Measurements from ENCODE around the gene KANSL3. TPM values are rescaled to one million over a fixed set of nuclear protein-coding genes. Genes with fewer than 3 reads are reported as not detected.

The KANSL3 gene
- total and polyA plus RNA-seq, 2 donors (not counting 1 experiment from before 2014, with no cell fraction given), result 22.2 to 56.9 TPM

- Histone ChIP-seq H3K4me1 (ENCODE audit: control insufficient read depth in 2 of 2, insufficient read depth in 2 of 2, low read length in 2 of 2) (no peaks in the 10 kb centered on the region), H3K27me3 (replicated peaks in 1 of 4; ENCODE audit: control extremely low read depth in 1 of 4, control insufficient read depth in 3 of 4, insufficient read depth in 4 of 4, low read length in 3 of 4) (no peaks in the 10 kb centered on the region), H3K9me3 (ENCODE audit: control extremely low read depth in 1 of 3, control insufficient read depth in 2 of 3, insufficient read depth in 1 of 3, low read length in 2 of 3) (no peaks in the 10 kb centered on the region), H3K27ac (ENCODE audit: low read length in 2 of 2) (no peak overlapping the region), H3K4me2 (replicated peaks; ENCODE audit: low read depth, low read length, poor library complexity, severe bottlenecking) (no peak overlapping the region), H3K36me3 (replicated peaks in 1 of 2; ENCODE audit: control extremely low read depth in 1 of 2, control insufficient read depth in 1 of 2, extremely low read depth in 1 of 2, insufficient read depth in 2 of 2, low read length in 1 of 2) (peaks cover 27 to 58% of the 10 kb centered on the region in 2 experiments), H2AFZ (ENCODE audit: insufficient read depth, low read depth, low read length, poor library complexity, severe bottlenecking) (no peak overlapping the region), H3K4me3 (ENCODE audit: control extremely low read depth in 1 of 5, extremely low read depth in 1 of 5, insufficient read depth in 1 of 5, low read depth in 2 of 5, low read length in 4 of 5) (no peak overlapping the region), H4K20me1 (ENCODE audit: control insufficient read depth, insufficient read depth, low read length, poor library complexity, severe bottlenecking) (no peaks in the 10 kb centered on the region), H3K79me2 (ENCODE audit: control insufficient read depth, insufficient read depth, low read length) (no peaks in the 10 kb centered on the region), H3K9ac (ENCODE audit: low read length) (no peak overlapping the region)
- no CpG with 5 or more reads among the region's 1 CpG for WGBS (ENCODE audit: insufficient coverage)
- intact Hi-C loops (cut with micrococcal nuclease), result no loop called here
- TF ChIP-seq CTCF (IDR thresholded peaks at IDR 0.05) (no peak), EZH2 (IDR thresholded peaks at IDR 0.05; ENCODE audit: borderline replicate concordance, insufficient read depth, low read depth, low read length, poor library complexity, severe bottlenecking) (no peak)
- DNase-seq (no peak), ATAC-seq (ENCODE audit: low read depth) (no peak)
- Mint-ChIP-seq H3K9me3 (ENCODE audit: insufficient read depth) (no peaks in the 10 kb centered on the region), H3K4me1 (no peaks in the 10 kb centered on the region), H3K27me3 (no peaks in the 10 kb centered on the region), H3K4me3 (no peak overlapping the region), H3K27ac (no peak overlapping the region)
- ChIA-PET POLR2A (no interaction called here), CTCF (no interaction called here)
These were observed 22.0 kb downstream of the KANSL3 start for GRCh38 chr2:96616128-96616527.

GRCh38 chr2:96608469-96609455, 29.4 kb downstream of the KANSL3 start:
- H3K36me3 ChIP-seq (replicated peaks in 1 of 2; ENCODE audit: control extremely low read depth in 1 of 2, control insufficient read depth in 1 of 2, extremely low read depth in 1 of 2, insufficient read depth in 2 of 2, low read length in 1 of 2), result peaks cover 10 to 96% of the 10 kb centered on the region in 2 experiments
- TF ChIP-seq EZH2 (IDR thresholded peaks at IDR 0.05; ENCODE audit: borderline replicate concordance, insufficient read depth, low read depth, low read length, poor library complexity, severe bottlenecking), result no peak
- no peak for TF ChIP-seq CTCF (IDR thresholded peaks at IDR 0.05)
- Mint-ChIP-seq H3K4me3 (no peak overlapping the region), H3K4me1 (no peaks in the 10 kb centered on the region), H3K9me3 (ENCODE audit: insufficient read depth) (no peaks in the 10 kb centered on the region), H3K27ac (no peak overlapping the region), H3K27me3 (no peaks in the 10 kb centered on the region)
- WGBS (ENCODE audit: insufficient coverage), result 96% methylated on average over 12 of the region's 13 CpGs
- H3K27ac ChIP-seq (ENCODE audit: low read length in 2 of 2), result no peak overlapping the region
- no peak for DNase-seq
- ATAC-seq (ENCODE audit: low read depth), result no peak
- H3K4me3 ChIP-seq (ENCODE audit: control extremely low read depth in 1 of 5, extremely low read depth in 1 of 5, insufficient read depth in 1 of 5, low read depth in 2 of 5, low read length in 4 of 5), result no peak overlapping the region
- ChIA-PET POLR2A (interaction anchor here (0.7 kb wide), 1 partner anchor 29 kb away, joined by 14 read pairs; no protein-coding TSS in a partner anchor), CTCF (no interaction called here)
- H4K20me1 ChIP-seq (ENCODE audit: control insufficient read depth, insufficient read depth, low read length, poor library complexity, severe bottlenecking), result no peaks in the 10 kb centered on the region
- H3K9ac ChIP-seq (ENCODE audit: low read length), result no peak overlapping the region
- no peaks in the 10 kb centered on the region for H3K4me1 ChIP-seq (ENCODE audit: control insufficient read depth in 2 of 2, insufficient read depth in 2 of 2, low read length in 2 of 2)
- H3K79me2 ChIP-seq (ENCODE audit: control insufficient read depth, insufficient read depth, low read length), result no peaks in the 10 kb centered on the region
- no peak overlapping the region for H2AFZ ChIP-seq (ENCODE audit: insufficient read depth, low read depth, low read length, poor library complexity, severe bottlenecking)
- no peaks in the 10 kb centered on the region for H3K9me3 ChIP-seq (ENCODE audit: control extremely low read depth in 1 of 3, control insufficient read depth in 2 of 3, insufficient read depth in 1 of 3, low read length in 2 of 3)
- no peak overlapping the region for H3K4me2 ChIP-seq (replicated peaks; ENCODE audit: low read depth, low read length, poor library complexity, severe bottlenecking)
- no peaks in the 10 kb centered on the region for H3K27me3 ChIP-seq (replicated peaks in 1 of 4; ENCODE audit: control extremely low read depth in 1 of 4, control insufficient read depth in 3 of 4, insufficient read depth in 4 of 4, low read length in 3 of 4)
- intact Hi-C loops (cut with micrococcal nuclease), result no loop called here
